ENCODE data around the gene THUMPD3.

DNA sequence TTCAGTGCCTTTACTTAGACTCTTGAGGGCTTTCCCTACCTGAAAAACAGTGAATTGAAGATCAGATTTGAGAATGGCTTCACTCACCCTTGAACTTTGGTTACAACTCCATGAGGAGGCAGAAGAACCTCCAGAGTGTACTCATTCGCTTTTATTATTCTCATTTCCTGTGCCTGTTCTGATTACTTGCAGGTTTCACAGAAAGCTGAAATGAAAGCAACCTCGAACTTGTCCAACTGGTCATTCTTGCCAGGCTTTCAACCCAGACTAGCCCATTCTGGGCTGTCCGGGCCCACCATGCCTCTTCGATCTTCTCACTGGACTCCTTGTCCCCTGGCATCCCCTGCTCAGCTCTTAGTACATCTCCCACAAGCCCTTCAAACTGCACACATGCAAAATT lies 20.2 kb upstream of the THUMPD3 start:
- no peak for TF ChIP-seq EZH2 (IDR thresholded peaks at IDR 0.05; ENCODE audit: low read length, missing control alignments)
- TF ChIP-seq, protein P1, sequence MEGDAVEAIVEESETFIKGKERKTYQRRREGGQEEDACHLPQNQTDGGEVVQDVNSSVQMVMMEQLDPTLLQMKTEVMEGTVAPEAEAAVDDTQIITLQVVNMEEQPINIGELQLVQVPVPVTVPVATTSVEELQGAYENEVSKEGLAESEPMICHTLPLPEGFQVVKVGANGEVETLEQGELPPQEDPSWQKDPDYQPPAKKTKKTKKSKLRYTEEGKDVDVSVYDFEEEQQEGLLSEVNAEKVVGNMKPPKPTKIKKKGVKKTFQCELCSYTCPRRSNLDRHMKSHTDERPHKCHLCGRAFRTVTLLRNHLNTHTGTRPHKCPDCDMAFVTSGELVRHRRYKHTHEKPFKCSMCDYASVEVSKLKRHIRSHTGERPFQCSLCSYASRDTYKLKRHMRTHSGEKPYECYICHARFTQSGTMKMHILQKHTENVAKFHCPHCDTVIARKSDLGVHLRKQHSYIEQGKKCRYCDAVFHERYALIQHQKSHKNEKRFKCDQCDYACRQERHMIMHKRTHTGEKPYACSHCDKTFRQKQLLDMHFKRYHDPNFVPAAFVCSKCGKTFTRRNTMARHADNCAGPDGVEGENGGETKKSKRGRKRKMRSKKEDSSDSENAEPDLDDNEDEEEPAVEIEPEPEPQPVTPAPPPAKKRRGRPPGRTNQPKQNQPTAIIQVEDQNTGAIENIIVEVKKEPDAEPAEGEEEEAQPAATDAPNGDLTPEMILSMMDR (conservative IDR thresholded peaks at IDR 0.05 in 1 of 2, IDR thresholded peaks at IDR 0.05 in 1 of 2; ENCODE audit: low read depth in 1 of 2, low read length in 2 of 2) = no peak
